ENCODE data around the gene CLEC20A.

Gene CLEC20A

GRCh38 chr1:178472531-178472930, 24.2 kb downstream of the CLEC20A start:
- no peak for DNase-seq (ENCODE audit: low read depth, low spot score)

GRCh38 chr1:178470411-178470960, 26.3 kb downstream of the CLEC20A start:
- DNase-seq (ENCODE audit: low read depth, low spot score), result no peak

- no peak for DNase-seq (ENCODE audit: low read depth, low spot score)
Measured at GRCh38 chr1:178467837-178468236, 28.9 kb downstream of the CLEC20A start.

- DNase-seq (ENCODE audit: low read depth, low spot score), result no peak
Measured at GRCh38 chr1:178465011-178465410, 31.8 kb downstream of the CLEC20A start.

GRCh38 chr1:178464566-178464965, 32.2 kb downstream of the CLEC20A start:
- no peak for DNase-seq (ENCODE audit: low read depth, low spot score)

GRCh38 chr1:178464141-178464540, 32.6 kb downstream of the CLEC20A start:
- no peak for DNase-seq (ENCODE audit: low read depth, low spot score)

GRCh38 chr1:178461701-178462100, 35.1 kb downstream of the CLEC20A start:
- no peak for DNase-seq (ENCODE audit: low read depth, low spot score)

- no peak for DNase-seq (ENCODE audit: low read depth, low spot score)
Measured at GRCh38 chr1:178461104-178461503, 35.7 kb downstream of the CLEC20A start.

GRCh38 chr1:178458203-178458602, 38.6 kb downstream of the CLEC20A start:
- no peak for DNase-seq (ENCODE audit: low read depth, low spot score)

- DNase-seq (ENCODE audit: low read depth, low spot score), result no peak
Measured at GRCh38 chr1:178457651-178458050, 39.1 kb downstream of the CLEC20A start.

GRCh38 chr1:178456472-178456871, 40.3 kb downstream of the CLEC20A start:
- DNase-seq (ENCODE audit: low read depth, low spot score), result no peak

- DNase-seq (ENCODE audit: low read depth, low spot score), result no peak
Measured at GRCh38 chr1:178452013-178452412, 44.8 kb downstream of the CLEC20A start.

GRCh38 chr1:178451529-178451928, 45.2 kb downstream of the CLEC20A start:
- no peak for DNase-seq (ENCODE audit: low read depth, low spot score)

GRCh38 chr1:178450871-178451270, 45.9 kb downstream of the CLEC20A start:
- DNase-seq (ENCODE audit: low read depth, low spot score), result no peak

GRCh38 chr1:178442925-178443324, 53.8 kb downstream of the CLEC20A start:
- DNase-seq (ENCODE audit: low read depth, low spot score), result no peak

GRCh38 chr1:178438432-178438831, 58.3 kb downstream of the CLEC20A start:
- DNase-seq (ENCODE audit: low read depth, low spot score), result no peak

GRCh38 chr1:178436899-178437298, 59.9 kb downstream of the CLEC20A start:
- no peak for DNase-seq (ENCODE audit: low read depth, low spot score)

- DNase-seq (ENCODE audit: low read depth, low spot score), result no peak
Measured at GRCh38 chr1:178434899-178435435, 61.8 kb downstream of the CLEC20A start.

- no peak for DNase-seq (ENCODE audit: low read depth, low spot score)
Measured at GRCh38 chr1:178434360-178434759, 62.4 kb downstream of the CLEC20A start.

Measured in brain pericyte (primary cell).